Heart left ventricle (tissue), 16 donors: ENCODE data around the gene SLC4A4. TPM values are rescaled to one million over a fixed set of nuclear protein-coding genes. Genes with fewer than 3 reads are reported as not detected.

Source experiments
- ATAC-seq, 4 donors: fragments of 200-7000 bp; cut with Tn5 transposase; one replicate each; pipeline ENCODE4 v1.9.1; 2020 to 2022; ENCODE audit warnings: moderate library complexity in 4 of 4, mild to moderate bottlenecking in 3 of 4, moderate number of reproducible peaks in 1 of 4
- DNase-seq, 5 donors: peaks; one replicate each; pipeline ENCODE4 v3.0.0-alpha.2; 2020
- H3K27ac ChIP-seq, 12 donors: fragments of 200-600 bp; sonication (generic) in 4 of 12; one replicate each; pipeline versions ENCODE4 v1.5.0 to v1.8.0; 2016 to 2022; ENCODE audit warnings: mild to moderate bottlenecking in 2 of 12
- H3K27me3 ChIP-seq, 9 donors: fragments of 200-600 bp; sonication (generic) in 2 of 9; one replicate each; pipeline versions ENCODE4 v1.5.1 to v1.8.0; 2016 to 2022; ENCODE audit warnings: mild to moderate bottlenecking in 3 of 9
- H3K36me3 ChIP-seq, 9 donors: fragments of 200-600 bp; sonication (generic) in 2 of 9; one replicate each; pipeline versions ENCODE4 v1.5.0 to v1.8.0; 2018 to 2022; ENCODE audit warnings: mild to moderate bottlenecking in 2 of 9
- H3K4me1 ChIP-seq, 12 donors: fragments of 200-600 bp; sonication (generic) in 4 of 12; one replicate each; pipeline versions ENCODE4 v1.5.0 to v1.8.0; 2016 to 2022; ENCODE audit warnings: mild to moderate bottlenecking in 3 of 12
- H3K4me3 ChIP-seq, 12 donors: fragments of 200-600 bp; sonication (generic) in 4 of 12; one replicate each; pipeline versions ENCODE4 v1.5.0 to v1.8.0; 2017 to 2022; ENCODE audit warnings: mild to moderate bottlenecking in 9 of 12, moderate library complexity in 4 of 12
- H3K9me3 ChIP-seq, 12 donors: fragments of 200-600 bp; sonication (generic) in 4 of 12; one replicate each; pipeline versions ENCODE4 v1.5.0 to v1.8.0; 2016 to 2022; ENCODE audit warnings: mild to moderate bottlenecking in 1 of 12
- CTCF ChIP-seq, 12 donors: fragments of 200-600 bp; sonication (generic) in 4 of 12; IDR thresholded peaks; one replicate each; pipeline versions ENCODE4 v1.5.0 to v1.8.0; 2018 to 2022; ENCODE audit warnings: antibody characterized with exemption in 12 of 12, mild to moderate bottlenecking in 5 of 12
- POLR2A ChIP-seq, 2 donors: fragments of 450-650 bp; IDR thresholded peaks; one replicate each; pipeline ENCODE4 v1.6.1; 2017; ENCODE audit warnings: antibody characterized with exemption in 2 of 2, mild to moderate bottlenecking in 2 of 2, moderate library complexity in 2 of 2
- WGBS, 4 donors: extraction: QIAGEN DNeasy Blood & Tissue Kit in 2 of 4; methylation state at CpG; one replicate each; pipeline versions ENCODE4 v1.1.5 to v1.1.7; 2013 to 2018; 5-methylcytosine and 5-hydroxymethylcytosine counted together
- intact Hi-C, 10 donors: fragments of 100-400 bp; cut with DNase I; formaldehyde crosslinking; loops; one replicate each; pipeline versions ENCODE4 v1.11.1 to v1.14.2; 2022
- polyA plus RNA-seq, 2 donors: library from polyadenylated mRNA; stranded (reverse); fragments of 200-250 nt; gene quantifications; one replicate each; pipeline ENCODE4 v1.2.3, GENCODE V29; 2013
- total RNA-seq, 9 donors: library from RNA; depleted of rRNA in 2 of 9; stranded (reverse); fragments of >200 nt in 2 of 9; fragmentation: NEBNext Ultra II Directional in 3 of 9; extraction: Animal tissue kit (Norgen Biotek cat#: 25700) in 3 of 9; gene quantifications; one replicate each; pipeline versions ENCODE4 v1.1.0 to v1.2.4, GENCODE V29; 2016 to 2023
- donor health status: ischemic (EF 13 %, LVEDD 7.1; RV severe dilation, severe dysfunction).
- donor health status: healthy with polysubstance abuse.
- donor health status: DM: no; HTN: yes; CAD: no.
- donor health status: DM: no; HTN: no; CAD: no.
- donor health status: ischemic (EF 25% LVEDD 6.9; RV normal size, moderate dysfunction).
- donor health status: ischemic (EF 25% LVEDD 5.7; RV mildly dilated, moderate dysfunction).
- donor health status: healthy.
- donor health status: DM: yes; HTN: yes; CAD: no.
- donor health status: ischemic (EF 35%, LVEDD 5.7; RV mildly dilated, moderate dysfunction).
- donor health status: nonischemic (EF 11% LVEDD 7.7; RV severe dilation, severe dysfunction).
- donor health status: DM: yes; HTN: yes; CAD: no.
- donor health status: PGD.
- donor health status: ischemic (EF 29% LVEDD 5.4; RV normal size, mild dysfunction).
- donor health status: nonischemic (EF 23%, LVEDD 6.1; RV moderate dilation, normal function).

Gene SLC4A4
- total and polyA plus RNA-seq, 11 donors, result 3.7 to 48.0 (median 17.9) TPM

- no peaks in the 10 kb centered on the region for H3K4me1 ChIP-seq
- 85 to 95% (median 88%) methylated on average over 2 of the region's 2 CpGs for WGBS, 4 donors
- H3K27ac ChIP-seq, result no peak overlapping the region
- no peak for DNase-seq
- intact Hi-C loops, result no loop called here
- H3K27me3 ChIP-seq, result no peaks in the 10 kb centered on the region
- H3K4me3 ChIP-seq, result no peak overlapping the region
- TF ChIP-seq POLR2A (IDR thresholded peaks at IDR 0.05), result no peak
- no peak for TF ChIP-seq CTCF (IDR thresholded peaks at IDR 0.05)
- no peaks in the 10 kb centered on the region for H3K9me3 ChIP-seq
- no peak for ATAC-seq
- peaks cover 0 to 6% (median 0%) of the 10 kb centered on the region in 9 donors for H3K36me3 ChIP-seq
Observed at GRCh38 chr4:71474731-71475130, 135.9 kb downstream of the SLC4A4 start.

GRCh38 chr4:71476240-71476639 is 137.4 kb downstream of the SLC4A4 start:
- WGBS, 4 donors, result 63 to 67% (median 66%) methylated on average over 3 of the region's 3 CpGs
- intact Hi-C loops, result no loop called here
- no peak for ATAC-seq

GRCh38 chr4:71486550-71487343 is 147.9 kb downstream of the SLC4A4 start:
- Histone ChIP-seq H3K27me3 (no peaks in the 10 kb centered on the region), H3K27ac (peak overlapping the region in 3 of 12 donors; percentile 0 to 14 (median 0)), H3K4me1 (peaks cover 0 to 12% (median 6%) of the 10 kb centered on the region in 12 donors), H3K36me3 (no peaks in the 10 kb centered on the region), H3K4me3 (peak overlapping the region in 1 of 12 donors; percentile 8), H3K9me3 (no peaks in the 10 kb centered on the region)
- no peak for ATAC-seq
- TF ChIP-seq POLR2A (IDR thresholded peaks at IDR 0.05), result no peak
- TF ChIP-seq CTCF (IDR thresholded peaks at IDR 0.05), result no peak
- no peak for DNase-seq
- intact Hi-C loops, result no loop called here
- whole genome bisulfite sequencing, 4 donors, result 50 to 68% (median 51%) methylated on average over 4 of the region's 4 CpGs

More at GRCh38 chr4:71476240-71476639, 137.4 kb downstream of the SLC4A4 start:
- Histone ChIP-seq H3K27ac (no peak overlapping the region), H3K36me3 (peaks cover 0 to 6% (median 0%) of the 10 kb centered on the region in 9 donors), H3K4me1 (peaks cover 0 to 5% (median 0%) of the 10 kb centered on the region in 12 donors), H3K4me3 (no peak overlapping the region), H3K9me3 (no peaks in the 10 kb centered on the region), H3K27me3 (no peaks in the 10 kb centered on the region)
- no peak for DNase-seq
- TF ChIP-seq POLR2A (IDR thresholded peaks at IDR 0.05) (no peak), CTCF (IDR thresholded peaks at IDR 0.05) (no peak)

- 34 to 46% (median 36%) methylated on average over 4 of the region's 4 CpGs for WGBS, 4 donors
- Histone ChIP-seq H3K4me1 (peaks cover 0 to 12% (median 6%) of the 10 kb centered on the region in 12 donors), H3K9me3 (no peaks in the 10 kb centered on the region), H3K36me3 (no peaks in the 10 kb centered on the region), H3K4me3 (peak overlapping the region in 1 of 12 donors; percentile 8), H3K27me3 (no peaks in the 10 kb centered on the region), H3K27ac (peak overlapping the region in 3 of 12 donors; percentile 0 to 14 (median 0))
- DNase-seq, result peak in 2 of 5 donors; percentile 6 to 11
- intact Hi-C loops, result no loop called here
- TF ChIP-seq POLR2A (IDR thresholded peaks at IDR 0.05) (no peak), CTCF (IDR thresholded peaks at IDR 0.05) (no peak)
- peak; percentile 82 to 89 (median 84) for ATAC-seq
Observed at GRCh38 chr4:71487344-71487920, 148.6 kb downstream of the SLC4A4 start.
